Right renal cortex interstitium (tissue), 3 donors: ENCODE measurements around the gene PGAM2. TPM values are rescaled to one million over a fixed set of nuclear protein-coding genes. Genes with fewer than 3 reads are reported as not detected.

Experiments used
- DNase-seq, 3 donors: peaks; one replicate each; pipeline ENCODE4 v3.0.0-alpha.2; 2013; ENCODE audit warnings: low read depth in 3 of 3, low spot score in 2 of 3
- polyA plus RNA-seq, 3 donors: library from polyadenylated mRNA; unstranded; fragments of 120-200 nt; gene quantifications; one replicate each; pipeline ENCODE4 v1.2.1, GENCODE V29; 2013; ENCODE audit not compliant: insufficient read length in 3 of 3

The PGAM2 gene
- polyA plus RNA-seq = 1 to 10 TPM; 1.2 to 2.9 (median 1.5) TPM

- no peak for DNase-seq
Measured at GRCh38 chr7:44065431-44066110, at the start of gene PGAM2. Gene PGAM2, minus strand, starts transcription at chr7:44065567. Its CDS starts 38 bp downstream, at chr7:44065529.

GRCh38 chr7:44114586-44115310 is 49.4 kb upstream of the PGAM2 start:
- DNase-seq = no peak

- DNase-seq = no peak
Measured at GRCh38 chr7:44113764-44114354, 48.5 kb upstream of the PGAM2 start.

- no peak for DNase-seq
Measured at GRCh38 chr7:44112997-44113763, 47.8 kb upstream of the PGAM2 start.

GRCh38 chr7:44112231-44112996 is 47.0 kb upstream of the PGAM2 start:
- DNase-seq = no peak

GRCh38 chr7:44111761-44112160 is 46.4 kb upstream of the PGAM2 start:
- DNase-seq = no peak

- no peak for DNase-seq
Measured at GRCh38 chr7:44110719-44111635, 45.6 kb upstream of the PGAM2 start.

GRCh38 chr7:44109991-44110390 is 44.6 kb upstream of the PGAM2 start:
- no peak for DNase-seq

GRCh38 chr7:44108768-44109750 is 43.7 kb upstream of the PGAM2 start:
- DNase-seq = no peak

GRCh38 chr7:44107961-44108767 is 42.8 kb upstream of the PGAM2 start:
- no peak for DNase-seq

- no peak for DNase-seq
Measured at GRCh38 chr7:44107116-44107960, 42.0 kb upstream of the PGAM2 start.

GRCh38 chr7:44106311-44107065 is 41.1 kb upstream of the PGAM2 start:
- DNase-seq = no peak

GRCh38 chr7:44105832-44106231 is 40.5 kb upstream of the PGAM2 start:
- no peak for DNase-seq

GRCh38 chr7:44104860-44105771 is 39.7 kb upstream of the PGAM2 start:
- no peak for DNase-seq
